Hepatocyte (in vitro differentiated cells): ENCODE results near the gene WWTR1. TPM values are rescaled to one million over a fixed set of nuclear protein-coding genes. Genes with fewer than 3 reads are reported as not detected.

Experiments
- DNase-seq: peaks from one replicate; pipeline ENCODE4 v3.0.0-alpha.2; 2016; ENCODE audit warnings: low spot score
- H2AFZ ChIP-seq: fragments of 200-600 bp; sonication (generic); 2 replicates; pipeline ENCODE4 v1.6.0; 2016; ENCODE audit warnings: antibody characterized with exemption, mild to moderate bottlenecking
- H3K27ac ChIP-seq: fragments of 200-600 bp; sonication (generic); 2 replicates; pipeline ENCODE4 v1.5.1; 2016; ENCODE audit warnings: mild to moderate bottlenecking
- H3K27me3 ChIP-seq: fragments of 200-600 bp; sonication (generic); 2 replicates; pipeline ENCODE4 v1.6.1; 2016
- H3K36me3 ChIP-seq: fragments of 200-600 bp; sonication (generic); replicated peaks from 2 replicates; pipeline ENCODE4 v1.5.1; 2016; ENCODE audit warnings: low read depth; ENCODE audit not compliant: insufficient read depth
- H3K4me1 ChIP-seq: fragments of 200-600 bp; sonication (generic); 2 replicates; pipeline ENCODE4 v1.5.1; 2016; ENCODE audit warnings: mild to moderate bottlenecking, moderate library complexity; ENCODE audit not compliant: insufficient read depth
- H3K4me2 ChIP-seq: fragments of 200-600 bp; sonication (generic); 2 replicates; pipeline ENCODE4 v1.6.0; 2016
- H3K4me3 ChIP-seq: fragments of 200-600 bp; sonication (generic); 2 replicates; pipeline ENCODE4 v1.5.1; 2016; ENCODE audit warnings: mild to moderate bottlenecking
- H3K79me2 ChIP-seq: fragments of 200-600 bp; sonication (generic); 2 replicates; pipeline ENCODE4 v1.6.0; 2017; ENCODE audit warnings: mild to moderate bottlenecking
- H3K9me2 ChIP-seq: fragments of 200-600 bp; sonication (generic); replicated peaks from 2 replicates; pipeline ENCODE4 v1.6.0; 2017; ENCODE audit warnings: mild to moderate bottlenecking; ENCODE audit not compliant: insufficient read depth
- H3K9me3 ChIP-seq: fragments of 200-600 bp; sonication (generic); 2 replicates; pipeline ENCODE4 v1.5.1; 2016; ENCODE audit warnings: low read depth, mild to moderate bottlenecking
- H4K20me1 ChIP-seq: fragments of 200-600 bp; sonication (generic); 2 replicates; pipeline ENCODE4 v1.6.0; 2016; ENCODE audit warnings: mild to moderate bottlenecking; ENCODE audit not compliant: insufficient read depth, poor library complexity, severe bottlenecking
- CTCF ChIP-seq: fragments of 200-600 bp; sonication (generic); IDR thresholded peaks from 2 replicates; pipeline ENCODE4 v1.5.1; 2016; ENCODE audit warnings: antibody characterized with exemption, mild to moderate bottlenecking; ENCODE audit not compliant: poor library complexity
- EZH2 ChIP-seq: fragments of 200-600 bp; sonication (generic); IDR thresholded peaks from 2 replicates; pipeline ENCODE4 v1.6.1; 2016; ENCODE audit warnings: antibody characterized with exemption, mild to moderate bottlenecking, borderline replicate concordance
- EZH2phosphoT487 ChIP-seq: fragments of 200-600 bp; sonication (generic); IDR thresholded peaks from one replicate; pipeline ENCODE4 v1.6.1; 2018; ENCODE audit warnings: antibody characterized with exemption, mild to moderate bottlenecking, low read depth, moderate library complexity; ENCODE audit not compliant: unreplicated experiment, severe bottlenecking
- WGBS: methylation state at CpG from one replicate; pipeline ENCODE4 v1.1.6; 2016; ENCODE audit warnings: low lambda C conversion rate; ENCODE audit errors: missing lambda C conversion rate; 5-methylcytosine and 5-hydroxymethylcytosine counted together
- polyA plus RNA-seq: library from polyadenylated mRNA; unstranded; fragments of >200 nt; fragmentation: Nextera tagmentation; extraction: Ambion mirVana; gene quantifications from 2 replicates; pipeline ENCODE4 v1.2.1, GENCODE V29; 2016
- total RNA-seq: library from RNA; depleted of rRNA; stranded (reverse); fragments of >200 nt; gene quantifications from 2 replicates; pipeline ENCODE4 v1.2.3, GENCODE V29; 2014

WWTR1 gene
- total and polyA plus RNA-seq, 2 experiments from 2014 or later: 40.5 to 54.7 TPM

- no peaks in the 10 kb centered on the region for H3K9me2 ChIP-seq
- TF ChIP-seq EZH2phosphoT487 (no peak), CTCF (no peak), EZH2 (no peak)
- no peak overlapping the region for H3K27ac ChIP-seq
- H3K4me3 ChIP-seq: no peak overlapping the region
- no peaks in the 10 kb centered on the region for H3K27me3 ChIP-seq
- no peaks in the 10 kb centered on the region for H3K36me3 ChIP-seq
- peaks cover under 1% of the 10 kb centered on the region for H3K4me1 ChIP-seq
- peaks cover 24% of the 10 kb centered on the region for H4K20me1 ChIP-seq
- WGBS: 92% methylated on average over 4 of the region's 4 CpGs
- H3K9me3 ChIP-seq: no peaks in the 10 kb centered on the region
- DNase-seq: no peak
- no peak overlapping the region for H2AFZ ChIP-seq
- H3K4me2 ChIP-seq: no peak overlapping the region
- peaks cover 97% of the 10 kb centered on the region for H3K79me2 ChIP-seq
Observed at GRCh38 chr3:149626671-149627070, 31.2 kb downstream of the WWTR1 start.

GRCh38 chr3:149625795-149626194, 32.0 kb downstream of the WWTR1 start:
- Histone ChIP-seq H4K20me1 (peaks cover 24% of the 10 kb centered on the region), H3K9me3 (no peaks in the 10 kb centered on the region), H3K4me1 (peaks cover 10% of the 10 kb centered on the region), H3K4me2 (no peak overlapping the region), H3K79me2 (peaks cover 97% of the 10 kb centered on the region), H3K9me2 (no peaks in the 10 kb centered on the region), H3K27ac (no peak overlapping the region), H3K4me3 (no peak overlapping the region), H3K27me3 (no peaks in the 10 kb centered on the region), H2AFZ (no peak overlapping the region), H3K36me3 (no peaks in the 10 kb centered on the region)
- DNase-seq: no peak
- WGBS: 83% methylated on average over 4 of the region's 4 CpGs
- TF ChIP-seq EZH2: no peak
- TF ChIP-seq CTCF: no peak
- no peak for TF ChIP-seq EZH2phosphoT487

GRCh38 chr3:149623824-149624223, 34.0 kb downstream of the WWTR1 start:
- Histone ChIP-seq H2AFZ (no peak overlapping the region), H3K9me2 (no peaks in the 10 kb centered on the region), H4K20me1 (peaks cover 24% of the 10 kb centered on the region), H3K27me3 (no peaks in the 10 kb centered on the region), H3K4me1 (peaks cover 12% of the 10 kb centered on the region), H3K36me3 (no peaks in the 10 kb centered on the region), H3K9me3 (no peaks in the 10 kb centered on the region), H3K4me2 (no peak overlapping the region), H3K27ac (no peak overlapping the region), H3K4me3 (no peak overlapping the region), H3K79me2 (peaks cover 99% of the 10 kb centered on the region)
- TF ChIP-seq EZH2phosphoT487: no peak
- 93% methylated on average over 6 of the region's 6 CpGs for WGBS
- no peak for DNase-seq

- Histone ChIP-seq H3K4me3 (no peak overlapping the region), H3K27me3 (no peaks in the 10 kb centered on the region), H3K27ac (peak overlapping the region; percentile 38), H2AFZ (no peak overlapping the region), H3K4me1 (peaks cover 12% of the 10 kb centered on the region), H4K20me1 (peaks cover 22% of the 10 kb centered on the region), H3K9me3 (no peaks in the 10 kb centered on the region), H3K4me2 (no peak overlapping the region), H3K79me2 (peaks cover 99% of the 10 kb centered on the region), H3K36me3 (no peaks in the 10 kb centered on the region), H3K9me2 (no peaks in the 10 kb centered on the region)
- DNase-seq: no peak
- no peak for TF ChIP-seq EZH2
- TF ChIP-seq CTCF: no peak
- TF ChIP-seq EZH2phosphoT487: no peak
- 82% methylated on average over 5 of the region's 5 CpGs for WGBS
Observed at GRCh38 chr3:149621218-149622005, 36.4 kb downstream of the WWTR1 start.
